Esophagus muscularis mucosa (tissue), 3 donors: ENCODE results near the gene VPS33A.

Source experiments
- POLR2A ChIP-seq: fragments of 450-650 bp; IDR thresholded peaks from one replicate; pipeline ENCODE4 v1.6.1; 2017; ENCODE audit warnings: antibody characterized with exemption, moderate library complexity, mild to moderate bottlenecking, low read depth
- TF ChIP-seq, protein P1 (sequence below), 3 experiments: fragments of 200-600 bp in 2 of 3; fragments of 450-650 bp in 1 of 3; sonication (generic) in 2 of 3; IDR thresholded peaks; one replicate each; pipeline ENCODE4 v1.5.1; 2017 to 2019; ENCODE audit warnings: antibody characterized with exemption in 3 of 3, mild to moderate bottlenecking in 2 of 3, moderate library complexity in 1 of 3

DNA sequence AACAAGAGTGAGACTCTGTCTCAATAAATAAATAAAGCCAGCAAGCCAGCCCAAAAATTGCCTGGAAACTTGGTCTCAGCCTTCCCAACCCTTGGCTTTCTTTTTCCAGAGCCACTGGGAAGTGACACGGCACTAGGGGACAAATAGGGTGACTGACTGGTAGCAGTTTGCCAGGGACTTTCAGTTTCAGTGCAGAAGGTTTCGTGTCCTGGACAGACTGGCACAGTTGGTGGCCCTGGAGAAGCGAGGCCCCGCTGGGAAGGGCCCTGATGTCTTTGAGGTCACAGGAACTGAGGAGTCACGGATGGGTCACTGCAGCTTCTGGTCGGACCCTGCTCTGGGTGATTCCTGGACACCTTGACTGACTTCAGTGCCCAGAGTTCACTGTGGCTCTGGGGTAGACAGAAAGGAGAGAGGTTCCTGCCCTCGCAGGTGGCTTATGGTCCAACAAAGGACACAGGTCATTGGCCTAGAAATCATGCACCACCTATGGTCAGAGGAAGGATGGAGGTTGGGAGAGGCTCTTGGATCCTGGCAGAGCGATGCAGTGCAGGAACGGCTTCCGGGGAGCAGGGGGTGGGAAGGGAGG lies 80.7 kb downstream of the VPS33A start:
- TF ChIP-seq, protein P1, sequence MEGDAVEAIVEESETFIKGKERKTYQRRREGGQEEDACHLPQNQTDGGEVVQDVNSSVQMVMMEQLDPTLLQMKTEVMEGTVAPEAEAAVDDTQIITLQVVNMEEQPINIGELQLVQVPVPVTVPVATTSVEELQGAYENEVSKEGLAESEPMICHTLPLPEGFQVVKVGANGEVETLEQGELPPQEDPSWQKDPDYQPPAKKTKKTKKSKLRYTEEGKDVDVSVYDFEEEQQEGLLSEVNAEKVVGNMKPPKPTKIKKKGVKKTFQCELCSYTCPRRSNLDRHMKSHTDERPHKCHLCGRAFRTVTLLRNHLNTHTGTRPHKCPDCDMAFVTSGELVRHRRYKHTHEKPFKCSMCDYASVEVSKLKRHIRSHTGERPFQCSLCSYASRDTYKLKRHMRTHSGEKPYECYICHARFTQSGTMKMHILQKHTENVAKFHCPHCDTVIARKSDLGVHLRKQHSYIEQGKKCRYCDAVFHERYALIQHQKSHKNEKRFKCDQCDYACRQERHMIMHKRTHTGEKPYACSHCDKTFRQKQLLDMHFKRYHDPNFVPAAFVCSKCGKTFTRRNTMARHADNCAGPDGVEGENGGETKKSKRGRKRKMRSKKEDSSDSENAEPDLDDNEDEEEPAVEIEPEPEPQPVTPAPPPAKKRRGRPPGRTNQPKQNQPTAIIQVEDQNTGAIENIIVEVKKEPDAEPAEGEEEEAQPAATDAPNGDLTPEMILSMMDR (IDR thresholded peaks at IDR 0.05): no peak
- no peak for TF ChIP-seq POLR2A
